Measurements from ENCODE around the gene KIT. TPM values are rescaled to one million over a fixed set of nuclear protein-coding genes. Genes with fewer than 3 reads are reported as not detected.

The KIT gene
- total RNA-seq: 38.1 TPM
- polyA plus RNA-seq (ENCODE audit: insufficient read depth, low read depth, low replicate concordance): 7.7 TPM
- long read RNA-seq, donor 1, partial matches to known transcripts: 5 of 7 reads
- long read RNA-seq, donor 1, other reads (novel, unspliced or antisense): 0 of 7 reads
- long read RNA-seq, donor 2, partial matches to known transcripts: 0 of 1 reads
- long read RNA-seq, donor 2, other reads (novel, unspliced or antisense): 0 of 1 reads
- long read RNA-seq, donor 3, full-length matches to known transcripts: 1 of 1 reads
- long read RNA-seq, donor 3, partial matches to known transcripts: 0 of 1 reads
- long read RNA-seq, donor 3, other reads (novel, unspliced or antisense): 0 of 1 reads
- long read RNA-seq, donor 4, partial matches to known transcripts: 0 of 1 reads
- long read RNA-seq, donor 4, other reads (novel, unspliced or antisense): 0 of 1 reads
- long read RNA-seq, donor 5: 0 reads
- long read RNA-seq, donor 6, partial matches to known transcripts: 0 of 1 reads
- long read RNA-seq, donor 6, other reads (novel, unspliced or antisense): 0 of 1 reads
- long read RNA-seq, donor 7, full-length matches to known transcripts: 3 of 7 reads
- long read RNA-seq, donor 7, partial matches to known transcripts: 1 of 7 reads
- long read RNA-seq, donor 7, other reads (novel, unspliced or antisense): 3 of 7 reads
- long read RNA-seq, donor 8, partial matches to known transcripts: 0 of 1 reads
- long read RNA-seq, donor 8, other reads (novel, unspliced or antisense): 0 of 1 reads
- long read RNA-seq, donor 9: 0 reads
- long read RNA-seq, donor 10, partial matches to known transcripts: 0 of 1 reads
- long read RNA-seq, donor 10, other reads (novel, unspliced or antisense): 0 of 1 reads

- DNase-seq (peak; percentile 85 to 92 (median 90)), FAIRE-seq (no peak)
- peaks cover 0 to 8% (median 3%) of the 10 kb centered on the region in 3 donors for H3K4me1 ChIP-seq (ENCODE audit: control insufficient read depth in 2 of 3, insufficient read depth in 2 of 3, low read depth in 1 of 3, low read length in 3 of 3)
- intact Hi-C loops (cut with DNase I): no loop called here
- no peaks in the 10 kb centered on the region for H3K27me3 ChIP-seq (ENCODE audit: control insufficient read depth, insufficient read depth, low read length)
- H3K4me3 ChIP-seq (ENCODE audit: low read length in 3 of 3): peak within 1 kb of the TSS; percentile 47 to 64 (median 50)
- no peaks in the 10 kb centered on the region for H3K9me3 ChIP-seq (ENCODE audit: control insufficient read depth in 2 of 3, insufficient read depth in 1 of 3, low read length in 3 of 3)
- no peak for TF ChIP-seq CTCF (IDR thresholded peaks at IDR 0.05; ENCODE audit: borderline replicate concordance, extremely low read depth, insufficient read depth)
- H3K36me3 ChIP-seq (ENCODE audit: control insufficient read depth in 2 of 3, insufficient read depth in 3 of 3, low read length in 3 of 3): no peaks in the 10 kb centered on the region
- H3K27ac ChIP-seq (ENCODE audit: low read depth in 2 of 2, low read length in 2 of 2): no peak within 1 kb of the TSS
- peak within 1 kb of the TSS in 1 of 3 donors; percentile 23 for H3K9ac ChIP-seq (ENCODE audit: low read length in 3 of 3)
Measured at GRCh38 chr4:54657551-54658251, at the start of gene KIT. Gene KIT, plus strand, starts transcription at chr4:54657957. Its CDS starts 58 bp downstream, at chr4:54658015.

- Histone ChIP-seq H3K9me3 (ENCODE audit: control insufficient read depth in 2 of 3, insufficient read depth in 1 of 3, low read length in 3 of 3) (no peaks in the 10 kb centered on the region), H3K27me3 (ENCODE audit: control insufficient read depth, insufficient read depth, low read length) (no peaks in the 10 kb centered on the region), H3K9ac (ENCODE audit: low read length in 3 of 3) (no peak overlapping the region), H3K36me3 (ENCODE audit: control insufficient read depth in 2 of 3, insufficient read depth in 3 of 3, low read length in 3 of 3) (no peaks in the 10 kb centered on the region), H3K27ac (ENCODE audit: low read depth in 2 of 2, low read length in 2 of 2) (no peak overlapping the region), H3K4me3 (ENCODE audit: low read length in 3 of 3) (no peak overlapping the region), H3K4me1 (ENCODE audit: control insufficient read depth in 2 of 3, insufficient read depth in 2 of 3, low read depth in 1 of 3, low read length in 3 of 3) (no peaks in the 10 kb centered on the region)
- TF ChIP-seq CTCF (IDR thresholded peaks at IDR 0.05; ENCODE audit: borderline replicate concordance, extremely low read depth, insufficient read depth): no peak
- DNase-seq: no peak
- FAIRE-seq: no peak
- intact Hi-C loops (cut with DNase I): no loop called here
Measured at GRCh38 chr4:54609310-54609709, 48.4 kb upstream of the KIT start.

GRCh38 chr4:54614149-54614548 is 43.6 kb upstream of the KIT start:
- intact Hi-C loops (cut with DNase I): no loop called here
- H3K9ac ChIP-seq (ENCODE audit: low read length in 3 of 3): no peak overlapping the region
- H3K4me1 ChIP-seq (ENCODE audit: control insufficient read depth in 2 of 3, insufficient read depth in 2 of 3, low read depth in 1 of 3, low read length in 3 of 3): no peaks in the 10 kb centered on the region
- no peaks in the 10 kb centered on the region for H3K27me3 ChIP-seq (ENCODE audit: control insufficient read depth, insufficient read depth, low read length)
- H3K4me3 ChIP-seq (ENCODE audit: low read length in 3 of 3): no peak overlapping the region
- no peak overlapping the region for H3K27ac ChIP-seq (ENCODE audit: low read depth in 2 of 2, low read length in 2 of 2)
- H3K36me3 ChIP-seq (ENCODE audit: control insufficient read depth in 2 of 3, insufficient read depth in 3 of 3, low read length in 3 of 3): no peaks in the 10 kb centered on the region
- H3K9me3 ChIP-seq (ENCODE audit: control insufficient read depth in 2 of 3, insufficient read depth in 1 of 3, low read length in 3 of 3): no peaks in the 10 kb centered on the region
- no peak for FAIRE-seq
- DNase-seq: no peak
- TF ChIP-seq CTCF (IDR thresholded peaks at IDR 0.05; ENCODE audit: borderline replicate concordance, extremely low read depth, insufficient read depth): no peak
